Parathyroid adenoma (tissue), 2 donors: ENCODE measurements around the gene THY1.
A peak's percentile ranks its signal among the peaks of the same experiment; 100 is the strongest.

Experiments used
- H2AFZ ChIP-seq: fragments of 300-600 bp; sonication (generic); one replicate; pipeline ENCODE4 v1.7.0; 2017; ENCODE audit warnings: antibody characterized with exemption, mild to moderate bottlenecking
- H3K27ac ChIP-seq: fragments of 300-600 bp; sonication (generic); one replicate; pipeline ENCODE4 v1.7.0; 2017
- H3K27me3 ChIP-seq: fragments of 300-600 bp; sonication (generic); one replicate; pipeline ENCODE4 v1.7.0; 2017; ENCODE audit warnings: low read length; ENCODE audit not compliant: control insufficient read depth, insufficient read depth
- H3K36me3 ChIP-seq: fragments of 300-600 bp; sonication (generic); one replicate; pipeline ENCODE4 v1.7.0; 2017; ENCODE audit warnings: low read length; ENCODE audit not compliant: control insufficient read depth, insufficient read depth
- H3K4me1 ChIP-seq: fragments of 300-600 bp; sonication (generic); one replicate; pipeline ENCODE4 v1.7.0; 2017; ENCODE audit warnings: control low read depth
- H3K4me2 ChIP-seq: fragments of 300-600 bp; sonication (generic); one replicate; pipeline ENCODE4 v1.7.0; 2017; ENCODE audit warnings: low read length
- H3K4me3 ChIP-seq: fragments of 300-600 bp; sonication (generic); one replicate; pipeline ENCODE4 v1.7.0; 2017; ENCODE audit warnings: low read depth, low read length
- H3K79me2 ChIP-seq: fragments of 300-600 bp; sonication (generic); one replicate; pipeline ENCODE4 v1.7.0; 2017; ENCODE audit warnings: control low read depth
- H3K9ac ChIP-seq: fragments of 300-600 bp; sonication (generic); one replicate; pipeline ENCODE4 v1.7.0; 2017; ENCODE audit warnings: mild to moderate bottlenecking
- H3K9me3 ChIP-seq: fragments of 300-600 bp; sonication (generic); one replicate; pipeline ENCODE4 v1.7.0; 2017; ENCODE audit warnings: low read length; ENCODE audit not compliant: control insufficient read depth
- TF ChIP-seq, protein P1 (sequence below): fragments of 300-600 bp; sonication (generic); IDR thresholded peaks from one replicate; pipeline ENCODE4 v1.7.0; 2017; ENCODE audit warnings: antibody characterized with exemption, mild to moderate bottlenecking
- donor health status: primary hyperparathyroidism.

THY1 gene

DNA sequence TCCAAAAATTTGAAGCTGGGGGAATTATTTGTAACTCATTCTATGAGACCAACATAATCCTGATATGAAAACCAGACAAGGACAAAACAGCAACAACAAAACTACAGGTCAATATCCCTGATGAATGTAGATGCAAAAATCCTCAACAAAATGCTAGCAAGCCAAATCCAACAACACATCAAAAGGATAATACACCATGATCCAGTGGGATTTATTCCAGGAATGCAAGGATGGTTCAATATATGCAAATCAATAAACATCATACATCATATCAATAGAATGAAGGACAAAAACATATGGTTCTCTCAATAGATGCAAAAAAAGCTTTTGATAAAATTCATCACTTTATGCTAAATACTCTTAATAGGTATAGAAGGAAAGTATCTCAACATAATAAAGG, 22.1 kb downstream of the THY1 start:
- Histone ChIP-seq H3K27me3 (no peaks in the 10 kb centered on the region), H3K9me3 (no peaks in the 10 kb centered on the region), H3K4me2 (no peak overlapping the region), H3K4me3 (no peak overlapping the region), H3K27ac (no peak overlapping the region), H3K79me2 (no peaks in the 10 kb centered on the region), H3K9ac (no peak overlapping the region), H3K4me1 (no peaks in the 10 kb centered on the region), H3K36me3 (no peaks in the 10 kb centered on the region), H2AFZ (no peak overlapping the region)
- TF ChIP-seq, protein P1, sequence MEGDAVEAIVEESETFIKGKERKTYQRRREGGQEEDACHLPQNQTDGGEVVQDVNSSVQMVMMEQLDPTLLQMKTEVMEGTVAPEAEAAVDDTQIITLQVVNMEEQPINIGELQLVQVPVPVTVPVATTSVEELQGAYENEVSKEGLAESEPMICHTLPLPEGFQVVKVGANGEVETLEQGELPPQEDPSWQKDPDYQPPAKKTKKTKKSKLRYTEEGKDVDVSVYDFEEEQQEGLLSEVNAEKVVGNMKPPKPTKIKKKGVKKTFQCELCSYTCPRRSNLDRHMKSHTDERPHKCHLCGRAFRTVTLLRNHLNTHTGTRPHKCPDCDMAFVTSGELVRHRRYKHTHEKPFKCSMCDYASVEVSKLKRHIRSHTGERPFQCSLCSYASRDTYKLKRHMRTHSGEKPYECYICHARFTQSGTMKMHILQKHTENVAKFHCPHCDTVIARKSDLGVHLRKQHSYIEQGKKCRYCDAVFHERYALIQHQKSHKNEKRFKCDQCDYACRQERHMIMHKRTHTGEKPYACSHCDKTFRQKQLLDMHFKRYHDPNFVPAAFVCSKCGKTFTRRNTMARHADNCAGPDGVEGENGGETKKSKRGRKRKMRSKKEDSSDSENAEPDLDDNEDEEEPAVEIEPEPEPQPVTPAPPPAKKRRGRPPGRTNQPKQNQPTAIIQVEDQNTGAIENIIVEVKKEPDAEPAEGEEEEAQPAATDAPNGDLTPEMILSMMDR, result no peak

DNA sequence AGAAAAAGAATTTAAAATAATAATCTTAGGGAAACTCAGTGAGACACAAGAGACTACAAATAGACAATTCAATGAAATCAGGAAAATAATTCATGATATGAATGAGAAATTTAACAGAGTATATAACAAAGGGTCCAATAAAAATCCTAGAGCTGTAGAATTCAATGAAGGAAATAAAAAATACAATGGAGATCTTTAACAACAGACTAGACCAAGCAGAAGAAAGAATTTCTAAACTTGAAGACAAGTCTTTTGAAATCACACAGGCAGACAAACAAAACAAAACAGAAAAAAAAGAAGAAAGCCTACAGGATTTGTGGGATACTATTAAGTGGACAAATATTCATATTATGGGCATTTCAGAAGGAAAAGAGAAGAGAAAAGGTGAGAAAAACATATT, 25.2 kb downstream of the THY1 start:
- Histone ChIP-seq H3K4me3 (no peak overlapping the region), H3K4me1 (no peaks in the 10 kb centered on the region), H3K79me2 (no peaks in the 10 kb centered on the region), H3K36me3 (no peaks in the 10 kb centered on the region), H3K9ac (no peak overlapping the region), H2AFZ (no peak overlapping the region), H3K27ac (no peak overlapping the region), H3K4me2 (no peak overlapping the region), H3K9me3 (no peaks in the 10 kb centered on the region), H3K27me3 (no peaks in the 10 kb centered on the region)
- TF ChIP-seq, protein P1, result no peak

DNA sequence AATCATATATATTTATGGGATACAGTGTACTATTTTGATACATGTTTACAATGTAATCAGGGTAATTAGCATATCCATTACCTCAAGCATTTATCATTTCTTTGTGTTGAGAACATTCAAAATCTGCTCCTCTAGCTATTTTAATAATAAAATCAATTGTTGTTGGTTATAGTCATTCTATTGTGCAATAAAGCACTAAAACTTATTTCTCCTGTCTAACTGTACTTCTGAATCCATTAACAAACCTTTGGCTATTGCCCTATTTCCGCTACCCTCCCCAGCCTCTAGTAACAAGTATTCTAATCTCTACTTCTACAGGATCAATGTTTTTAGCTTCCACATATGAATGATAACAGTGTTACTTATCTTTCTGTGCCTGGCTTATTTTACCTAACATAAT, 26.1 kb downstream of the THY1 start:
- Histone ChIP-seq H3K4me2 (no peak overlapping the region), H3K27me3 (no peaks in the 10 kb centered on the region), H3K27ac (no peak overlapping the region), H3K36me3 (no peaks in the 10 kb centered on the region), H3K9ac (no peak overlapping the region), H3K9me3 (no peaks in the 10 kb centered on the region), H3K4me1 (no peaks in the 10 kb centered on the region), H3K79me2 (no peaks in the 10 kb centered on the region), H2AFZ (no peak overlapping the region), H3K4me3 (no peak overlapping the region)
- TF ChIP-seq, protein P1, result no peak

DNA sequence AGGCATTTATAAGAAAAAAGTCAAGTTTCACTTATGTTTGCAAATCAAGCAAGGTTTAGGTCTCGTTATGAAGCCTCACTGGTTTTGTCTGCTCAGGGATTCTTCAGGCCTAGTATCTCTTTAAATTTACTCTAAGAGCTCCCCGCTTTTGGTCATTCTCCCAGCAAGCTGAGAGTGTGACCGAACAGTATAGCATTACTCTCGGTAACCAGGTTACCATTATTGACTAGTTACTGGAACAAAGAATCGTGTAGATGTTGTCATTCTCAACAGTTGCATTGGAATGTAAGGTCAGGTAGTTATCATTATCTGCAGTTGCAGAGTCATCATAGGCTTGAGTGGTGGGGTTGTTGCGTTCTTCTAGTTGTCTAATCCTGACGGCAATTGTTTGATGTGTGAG, 31.7 kb downstream of the THY1 start:
- H2AFZ ChIP-seq, result no peak overlapping the region
- H3K79me2 ChIP-seq, result no peaks in the 10 kb centered on the region
- TF ChIP-seq, protein P1, result no peak
- H3K36me3 ChIP-seq, result no peaks in the 10 kb centered on the region
- no peak overlapping the region for H3K9ac ChIP-seq
- H3K27me3 ChIP-seq, result no peaks in the 10 kb centered on the region
- no peak overlapping the region for H3K4me3 ChIP-seq
- H3K9me3 ChIP-seq, result no peaks in the 10 kb centered on the region
- no peak overlapping the region for H3K27ac ChIP-seq
- no peak overlapping the region for H3K4me2 ChIP-seq
- H3K4me1 ChIP-seq, result no peaks in the 10 kb centered on the region

DNA sequence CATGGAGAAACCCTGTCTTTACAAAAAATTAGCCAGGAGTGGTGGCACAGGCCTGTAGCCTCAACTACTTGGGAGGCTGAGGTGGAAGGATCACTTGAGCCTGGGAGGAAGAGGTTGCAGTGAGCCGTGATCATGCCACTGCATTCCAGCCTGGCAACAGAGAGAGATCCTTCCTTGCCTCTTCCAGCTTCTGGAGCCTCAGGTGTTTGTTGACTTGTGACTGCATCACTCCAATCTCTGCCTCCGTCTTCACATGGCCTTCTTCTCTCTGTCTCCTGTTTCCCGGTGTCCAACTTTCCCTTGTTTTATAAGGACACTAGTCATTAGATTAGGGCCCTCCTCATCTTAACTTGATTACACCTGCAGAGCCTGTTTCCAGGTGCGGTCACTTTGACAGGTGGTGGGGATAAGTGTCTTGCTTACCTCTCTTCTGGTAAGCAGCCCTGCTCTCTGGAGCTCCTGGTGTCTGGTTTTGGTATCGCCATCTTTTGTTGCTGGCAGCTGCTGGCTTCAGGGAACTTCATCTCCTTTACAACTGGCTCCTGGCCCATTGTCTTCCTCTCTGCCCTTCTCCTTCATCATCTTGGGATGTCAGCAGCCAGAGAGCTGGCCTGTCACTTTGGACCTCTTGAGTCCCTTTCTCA, 33.2 kb downstream of the THY1 start:
- Histone ChIP-seq H3K4me1 (no peaks in the 10 kb centered on the region), H3K4me2 (no peak overlapping the region), H3K27ac (no peak overlapping the region), H3K79me2 (no peaks in the 10 kb centered on the region), H3K27me3 (no peaks in the 10 kb centered on the region), H3K9me3 (no peaks in the 10 kb centered on the region), H3K36me3 (no peaks in the 10 kb centered on the region), H3K9ac (no peak overlapping the region), H2AFZ (no peak overlapping the region), H3K4me3 (no peak overlapping the region)
- TF ChIP-seq, protein P1, result peak; percentile 8
